Thyroid gland (tissue), 4 donors: ENCODE results near the gene PANX2.

Experiments
- POLR2A ChIP-seq, 2 donors: fragments of 450-650 bp; IDR thresholded peaks; one replicate each; pipeline ENCODE4 v1.6.1; 2017; ENCODE audit warnings: antibody characterized with exemption in 2 of 2, mild to moderate bottlenecking in 2 of 2, moderate library complexity in 1 of 2
- TF ChIP-seq, protein P1 (sequence below), 6 experiments: fragments of 200-600 bp in 3 of 6; fragments of 450-650 bp in 3 of 6; sonication (generic) in 3 of 6; IDR thresholded peaks; one replicate each; pipeline ENCODE4 v1.5.1; 2016 to 2019; ENCODE audit warnings: antibody characterized with exemption in 6 of 6, mild to moderate bottlenecking in 2 of 6, inconsistent platforms in 1 of 6, moderate library complexity in 1 of 6

DNA sequence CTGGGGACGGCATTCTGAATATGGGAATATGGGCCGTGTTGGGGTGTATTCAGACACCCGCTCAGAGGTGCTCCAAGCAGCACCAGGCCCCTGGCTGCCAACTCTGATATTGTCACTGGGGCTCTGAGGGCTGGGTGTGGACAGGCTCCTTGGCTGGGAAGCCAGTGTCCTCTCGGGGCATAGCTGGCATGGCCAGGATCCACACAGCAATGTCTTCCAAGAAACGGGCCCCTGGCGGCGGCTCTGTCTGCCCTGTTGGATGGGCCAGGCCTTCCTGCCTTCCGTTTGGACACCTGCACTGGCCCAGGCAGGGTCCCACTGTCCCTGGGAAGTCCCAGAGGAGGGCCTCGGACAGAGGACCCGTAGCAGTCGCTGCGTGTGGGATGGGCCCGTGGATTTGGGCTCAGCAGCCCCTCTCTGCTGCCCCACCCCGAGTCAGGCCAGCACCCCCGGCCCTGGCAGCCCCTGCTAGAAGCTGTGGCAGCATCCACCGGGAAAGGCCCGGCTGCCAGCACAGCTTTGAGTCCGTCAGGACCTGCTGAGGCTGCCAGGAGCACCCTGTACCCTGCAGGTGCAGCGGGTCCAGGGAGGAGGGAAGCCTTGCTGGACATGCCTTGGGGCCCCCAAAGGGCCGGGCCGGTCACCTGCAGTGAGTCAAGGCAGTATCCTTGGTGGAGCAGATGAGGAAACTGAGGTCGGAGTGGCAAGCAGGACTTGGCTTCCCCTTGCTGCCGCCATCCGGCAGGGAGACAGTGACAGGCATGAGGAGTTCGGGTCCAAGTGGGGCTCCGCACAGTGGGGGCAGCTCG lies 4.1 kb downstream of the PANX2 start:
- TF ChIP-seq, protein P1, sequence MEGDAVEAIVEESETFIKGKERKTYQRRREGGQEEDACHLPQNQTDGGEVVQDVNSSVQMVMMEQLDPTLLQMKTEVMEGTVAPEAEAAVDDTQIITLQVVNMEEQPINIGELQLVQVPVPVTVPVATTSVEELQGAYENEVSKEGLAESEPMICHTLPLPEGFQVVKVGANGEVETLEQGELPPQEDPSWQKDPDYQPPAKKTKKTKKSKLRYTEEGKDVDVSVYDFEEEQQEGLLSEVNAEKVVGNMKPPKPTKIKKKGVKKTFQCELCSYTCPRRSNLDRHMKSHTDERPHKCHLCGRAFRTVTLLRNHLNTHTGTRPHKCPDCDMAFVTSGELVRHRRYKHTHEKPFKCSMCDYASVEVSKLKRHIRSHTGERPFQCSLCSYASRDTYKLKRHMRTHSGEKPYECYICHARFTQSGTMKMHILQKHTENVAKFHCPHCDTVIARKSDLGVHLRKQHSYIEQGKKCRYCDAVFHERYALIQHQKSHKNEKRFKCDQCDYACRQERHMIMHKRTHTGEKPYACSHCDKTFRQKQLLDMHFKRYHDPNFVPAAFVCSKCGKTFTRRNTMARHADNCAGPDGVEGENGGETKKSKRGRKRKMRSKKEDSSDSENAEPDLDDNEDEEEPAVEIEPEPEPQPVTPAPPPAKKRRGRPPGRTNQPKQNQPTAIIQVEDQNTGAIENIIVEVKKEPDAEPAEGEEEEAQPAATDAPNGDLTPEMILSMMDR (IDR thresholded peaks at IDR 0.05) = no peak
- TF ChIP-seq POLR2A (IDR thresholded peaks at IDR 0.05) = no peak
